ENCODE results near the gene PAGR1. TPM values are rescaled to one million over a fixed set of nuclear protein-coding genes. Genes with fewer than 3 reads are reported as not detected.
A peak's percentile ranks its signal among the peaks of the same experiment; 100 is the strongest.

The PAGR1 gene
- total and polyA plus RNA-seq, 10 of the 15 experiments (the other 5 are each of a cell fraction or from before 2014, with no cell fraction given) = 1.1 to 57.7 (median 23.4) TPM

- TF ChIP-seq MYB (IDR thresholded peaks at IDR 0.05; ENCODE audit: borderline replicate concordance, low read depth, low read length) = no peak
These were observed 44.3 kb downstream of the PAGR1 start (continued) for GRCh38 chr16:29860218-29860617.

DNA sequence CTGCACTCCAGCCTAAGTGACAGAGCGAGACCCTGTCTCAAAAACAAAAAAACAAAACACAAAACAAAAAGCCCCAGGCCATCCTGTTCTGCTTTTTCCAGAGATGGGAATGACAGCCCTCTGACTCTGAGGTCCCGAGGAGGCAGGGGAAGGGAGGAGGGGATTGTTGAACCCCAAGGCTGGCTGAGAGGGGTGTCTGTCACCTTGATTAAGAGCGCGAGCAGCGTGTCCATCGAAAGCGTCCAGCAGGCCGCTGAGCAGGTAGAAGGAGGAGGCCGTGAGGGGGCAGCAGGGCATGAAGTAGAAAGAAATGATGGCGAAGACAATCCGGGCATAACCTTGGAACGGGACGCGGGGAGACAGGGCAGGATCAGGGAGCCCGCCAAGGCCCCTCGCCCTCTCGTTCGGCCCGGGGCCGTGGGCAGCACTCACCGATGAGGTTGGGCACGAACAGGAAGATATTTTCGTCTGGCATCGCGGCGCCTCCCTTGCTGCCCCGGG, 46.5 kb downstream of the PAGR1 start:
- TF ChIP-seq LARP7 (IDR thresholded peaks at IDR 0.05) (0 out of 2 replicates have a peak, but pooled peaks have one; percentile 62), BMI1 (IDR thresholded peaks at IDR 0.05; ENCODE audit: borderline replicate concordance) (no peak), E2F4 (IDR thresholded peaks at IDR 0.05; ENCODE audit: low read depth, low read length) (no peak), MEF2B (IDR thresholded peaks at IDR 0.05; ENCODE audit: partially characterized antibody, poor library complexity, severe bottlenecking) (no peak), CTCF (IDR thresholded peaks at IDR 0.05 in 2 of 3, conservative IDR thresholded peaks at IDR 0.05 in 1 of 3; ENCODE audit: control insufficient read depth in 2 of 3, extremely low read depth in 1 of 3, insufficient read depth in 1 of 3, low read depth in 3 of 3, low read length in 3 of 3) (peak in 1 of 3 experiments; percentile 32; a peak in 1 of 6 replicates), YY1 (IDR thresholded peaks at IDR 0.05; ENCODE audit: low read depth, low read length) (0 out of 2 replicates have a peak, but pooled peaks have one; percentile 13), CHD4 (IDR thresholded peaks at IDR 0.05) (no peak)
- TF ChIP-seq, protein P1, sequence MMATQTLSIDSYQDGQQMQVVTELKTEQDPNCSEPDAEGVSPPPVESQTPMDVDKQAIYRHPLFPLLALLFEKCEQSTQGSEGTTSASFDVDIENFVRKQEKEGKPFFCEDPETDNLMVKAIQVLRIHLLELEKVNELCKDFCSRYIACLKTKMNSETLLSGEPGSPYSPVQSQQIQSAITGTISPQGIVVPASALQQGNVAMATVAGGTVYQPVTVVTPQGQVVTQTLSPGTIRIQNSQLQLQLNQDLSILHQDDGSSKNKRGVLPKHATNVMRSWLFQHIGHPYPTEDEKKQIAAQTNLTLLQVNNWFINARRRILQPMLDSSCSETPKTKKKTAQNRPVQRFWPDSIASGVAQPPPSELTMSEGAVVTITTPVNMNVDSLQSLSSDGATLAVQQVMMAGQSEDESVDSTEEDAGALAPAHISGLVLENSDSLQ (IDR thresholded peaks at IDR 0.05) = 0 out of 2 replicates have a peak, but pooled peaks have one; percentile 6
- peak overlapping the region; percentile 77 for H3K9ac ChIP-seq (ENCODE audit: control insufficient read depth, insufficient read depth, low read length)
- intact Hi-C loops (cut with micrococcal nuclease; ENCODE audit: unreplicated experiment) = loop anchor here (5.0 to 10.0 kb wide), 2 partner anchors 40 to 62 kb away; partner anchors contain the start of genes KCTD13 and MVP
- peak overlapping the region; percentile 48 for H3K4me2 ChIP-seq (ENCODE audit: control insufficient read depth, insufficient read depth)
- ChIA-PET SMC1A (ENCODE audit: uncharacterized antibody, unreplicated experiment) (interaction anchor here (0.6 to 1.2 kb wide), 2 partner anchors 44 to 46 kb away, joined by 3 read pairs; no protein-coding TSS in a partner anchor), POLR2A (interaction anchor here (1.5 kb wide), 1 partner anchor 42 kb away, joined by 6 read pairs; the partner anchor contains the start of gene MVP), RAD21 (ENCODE audit: unreplicated experiment) (no interaction called here), CTCF (interaction anchor here (0.6 to 1.5 kb wide), 2 partner anchors 15 to 164 kb away, joined by 3 to 6 read pairs; no protein-coding TSS in a partner anchor)
- under 1% methylated on average over 27 of the region's 27 CpGs for WGBS (ENCODE audit: insufficient coverage, insufficient replicate concordance, low lambda C conversion rate, missing lambda C conversion rate)
- DNase-seq (ENCODE audit: low read depth, low spot score) (no peak), FAIRE-seq (no peak), ATAC-seq (peak; percentile 24)
- H3K9me3 ChIP-seq (replicated peaks; ENCODE audit: control insufficient read depth, insufficient read depth, low read length) = no peaks in the 10 kb centered on the region
- peaks cover 0 to 3% of the 10 kb centered on the region in 2 experiments; a peak in 2 of 4 replicates for H3K36me3 ChIP-seq (ENCODE audit: control insufficient read depth in 2 of 2, insufficient read depth in 2 of 2, low read length in 1 of 2)
- H3K4me3 ChIP-seq = peak overlapping the region; percentile 92
- peaks cover 7% of the 10 kb centered on the region for H3K79me2 ChIP-seq (ENCODE audit: control insufficient read depth, insufficient read depth, low read length)
- in situ Hi-C loops (cut with MboI) = no loop called here
- H3K4me1 ChIP-seq (ENCODE audit: control insufficient read depth, insufficient read depth, low read length) = peaks cover 4% of the 10 kb centered on the region
- peak overlapping the region; percentile 95; the same call in 1 of the 2 replicates for H3K27ac ChIP-seq (ENCODE audit: control insufficient read depth, insufficient read depth)
- H3K27me3 ChIP-seq (replicated peaks in 1 of 2; ENCODE audit: control insufficient read depth in 2 of 2, insufficient read depth in 2 of 2, low read length in 1 of 2) = 0 out of 4 replicates have a peak, but pooled peaks cover 0 to 1% of the 10 kb centered on the region in 2 experiments
- no peaks in the 10 kb centered on the region for H4K20me1 ChIP-seq (ENCODE audit: control insufficient read depth, insufficient read depth)
- H2AFZ ChIP-seq (ENCODE audit: control insufficient read depth, low read depth, low read length) = peak overlapping the region; percentile 100
- BruUV-seq (replicated peaks) = TSS peak; percentile 88
